GM19395 (cell line): Measurements from ENCODE around the gene RRAGD.
A peak's percentile ranks its signal among the peaks of the same experiment; 100 is the strongest.

Source experiments
- ATAC-seq: cut with Tn5 transposase; IDR thresholded peaks from one replicate; pipeline ENCODE4 v1.9.1; 2021; ENCODE audit warnings: mild to moderate bottlenecking, moderate library complexity; ENCODE audit not compliant: unreplicated experiment

Gene RRAGD

GRCh38 chr6:89379281-89379680, 32.8 kb downstream of the RRAGD start:
- no peak for ATAC-seq

- no peak for ATAC-seq
These were observed 33.4 kb downstream of the RRAGD start for GRCh38 chr6:89378628-89379027.

GRCh38 chr6:89375427-89376267, 36.4 kb downstream of the RRAGD start:
- peak; percentile 83 for ATAC-seq

DNA sequence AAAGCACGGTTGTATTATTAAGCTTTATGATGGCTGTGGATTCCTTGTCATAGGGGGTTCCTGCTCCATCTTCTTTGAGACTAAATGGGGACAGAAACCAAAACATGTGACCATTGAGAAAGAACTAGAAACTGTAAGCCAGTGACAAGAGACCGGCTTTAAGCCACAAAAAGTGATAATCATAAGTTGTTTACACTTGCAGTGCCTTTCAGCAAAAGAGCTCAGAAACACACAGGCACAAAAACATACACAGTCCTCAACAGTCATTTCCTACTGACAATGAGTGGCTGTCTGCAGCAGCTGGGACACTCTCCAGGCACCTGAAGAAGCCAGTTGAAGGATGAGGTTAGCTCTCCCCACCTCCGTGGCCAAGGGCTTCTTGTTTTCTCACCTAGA, 39.6 kb downstream of the RRAGD start:
- ATAC-seq = peak; percentile 64

DNA sequence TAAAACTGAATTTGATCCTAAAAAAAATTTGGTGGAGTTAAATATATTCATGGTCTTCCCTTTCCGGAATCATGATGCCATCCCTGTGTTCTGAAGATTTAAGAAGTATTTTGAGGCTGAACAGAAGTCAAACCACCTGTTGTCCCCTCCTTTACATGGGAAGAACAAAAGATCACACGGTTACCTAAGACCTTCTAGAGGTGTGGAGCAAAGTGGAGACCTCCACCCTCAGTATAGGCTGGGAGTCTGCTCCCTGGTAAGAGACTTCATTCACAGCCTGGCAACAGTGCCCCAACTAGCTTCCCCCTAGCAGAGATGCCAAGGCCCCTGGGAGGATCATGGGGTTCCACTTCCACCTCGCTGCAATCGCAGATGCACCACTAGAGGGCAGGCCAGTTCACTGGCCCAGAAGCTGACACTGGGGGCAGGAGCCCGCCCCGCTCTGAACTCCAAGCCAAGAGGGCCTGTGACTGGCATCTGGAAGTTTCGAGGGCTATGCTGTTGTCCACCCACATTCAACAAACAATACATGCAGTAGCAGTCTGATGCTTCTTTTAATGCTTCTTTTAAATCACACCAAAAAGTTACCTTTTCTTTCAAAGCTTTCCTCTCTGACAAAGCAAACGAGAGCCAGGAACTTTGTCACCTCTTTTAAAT, 40.1 kb downstream of the RRAGD start:
- peak; percentile 74 for ATAC-seq

- no peak for ATAC-seq
These were observed 43.1 kb downstream of the RRAGD start for GRCh38 chr6:89368999-89369398.

GRCh38 chr6:89368107-89368506, 44.0 kb downstream of the RRAGD start:
- no peak for ATAC-seq

DNA sequence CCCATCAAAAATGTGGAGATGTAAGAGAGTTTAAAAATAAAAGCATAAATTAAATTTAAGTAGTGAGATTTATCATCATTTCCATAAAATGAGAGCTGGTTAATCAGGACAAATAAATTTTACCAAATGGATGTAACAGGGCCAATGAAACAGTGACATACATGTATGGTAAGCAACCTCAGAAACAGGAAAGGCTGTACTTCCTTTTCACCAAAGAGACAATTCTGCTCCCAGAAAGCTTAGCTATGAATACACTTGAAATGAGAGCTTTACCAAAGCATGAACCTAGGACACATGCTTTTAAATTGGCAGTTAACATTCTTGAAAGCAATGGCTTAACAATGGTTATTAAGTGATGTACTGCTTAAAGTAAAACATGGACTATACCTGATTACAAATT, 47.5 kb downstream of the RRAGD start:
- no peak for ATAC-seq

GRCh38 chr6:89361171-89361570, 50.9 kb downstream of the RRAGD start:
- no peak for ATAC-seq

- peak; percentile 54 for ATAC-seq
These were observed 51.6 kb downstream of the RRAGD start for GRCh38 chr6:89360415-89360999.

GRCh38 chr6:89359561-89359960, 52.5 kb downstream of the RRAGD start:
- no peak for ATAC-seq

DNA sequence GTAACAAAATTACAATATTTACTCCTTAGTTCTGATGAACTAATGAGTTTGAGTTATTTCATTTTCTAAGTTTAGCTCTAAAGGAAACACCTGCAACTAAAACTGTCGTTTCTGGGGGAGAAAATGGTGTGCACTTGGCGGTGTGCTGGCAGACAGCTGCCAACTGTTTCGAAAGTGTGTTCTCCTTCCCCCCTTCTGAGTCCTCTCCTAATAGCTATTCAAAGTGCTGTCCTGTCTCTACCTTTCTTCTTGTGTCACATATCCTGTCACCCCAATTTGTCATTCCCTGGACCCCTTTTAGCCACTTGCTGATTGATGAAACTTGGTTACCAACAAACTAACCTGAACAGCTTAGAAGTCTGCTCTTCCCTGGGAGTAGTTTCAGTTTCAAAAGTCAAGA, 54.7 kb downstream of the RRAGD start:
- ATAC-seq = peak; percentile 64

DNA sequence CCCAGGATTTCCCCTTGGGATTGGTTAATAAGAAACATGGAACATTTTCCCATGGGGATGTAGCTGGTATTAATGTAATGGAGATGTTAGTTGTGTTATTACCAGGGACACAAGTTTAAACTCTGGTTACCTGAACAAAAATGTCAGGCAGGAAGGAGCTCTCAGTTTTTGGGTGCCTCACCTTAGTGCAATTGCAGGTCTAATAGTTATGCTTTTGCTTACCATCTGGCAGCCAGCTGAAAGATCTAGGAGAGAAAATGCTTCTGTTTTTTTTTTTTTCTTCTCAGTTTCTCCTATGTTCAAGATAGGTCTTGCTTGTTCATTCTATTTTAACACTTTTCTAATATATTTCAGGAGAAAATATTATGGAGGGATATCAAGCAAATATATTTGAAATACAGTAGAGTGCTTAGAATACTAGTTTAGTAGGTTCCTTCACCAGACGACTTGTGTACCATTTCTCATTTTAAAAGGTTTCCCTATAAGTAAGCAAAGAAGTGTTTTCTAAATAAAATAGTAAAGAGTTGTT, 55.4 kb downstream of the RRAGD start:
- no peak for ATAC-seq

DNA sequence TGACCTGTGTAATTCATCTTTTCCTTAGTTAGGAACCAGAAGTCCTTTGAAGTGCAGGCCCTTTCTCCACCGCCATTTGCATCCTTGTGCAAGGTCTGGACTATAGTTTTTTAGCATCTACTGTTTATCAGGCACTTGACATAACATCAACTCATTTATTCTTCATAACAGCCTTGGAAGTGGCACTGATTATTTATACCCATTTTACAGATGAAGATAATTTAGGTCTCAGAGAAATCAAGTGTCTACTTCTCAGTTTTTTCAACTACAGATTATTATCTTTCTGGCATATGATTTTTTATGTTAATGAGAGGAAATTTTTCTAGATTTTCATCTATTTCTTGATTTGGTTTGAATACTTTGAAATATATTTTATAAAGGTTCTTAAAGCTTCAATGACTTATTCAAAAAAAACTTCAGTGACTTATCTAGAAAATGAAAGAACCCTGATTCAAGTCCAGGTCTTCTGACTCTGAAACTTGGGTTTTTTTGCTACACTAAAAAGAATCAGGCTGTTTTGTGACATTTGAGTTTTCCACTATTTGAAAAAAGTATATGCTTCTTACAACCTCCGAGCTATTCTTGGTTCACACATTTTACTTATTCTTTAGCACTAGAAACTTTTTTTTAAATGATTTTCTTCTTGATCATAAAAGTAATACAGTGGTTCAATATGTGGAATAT, 56.4 kb downstream of the RRAGD start:
- no peak for ATAC-seq

DNA sequence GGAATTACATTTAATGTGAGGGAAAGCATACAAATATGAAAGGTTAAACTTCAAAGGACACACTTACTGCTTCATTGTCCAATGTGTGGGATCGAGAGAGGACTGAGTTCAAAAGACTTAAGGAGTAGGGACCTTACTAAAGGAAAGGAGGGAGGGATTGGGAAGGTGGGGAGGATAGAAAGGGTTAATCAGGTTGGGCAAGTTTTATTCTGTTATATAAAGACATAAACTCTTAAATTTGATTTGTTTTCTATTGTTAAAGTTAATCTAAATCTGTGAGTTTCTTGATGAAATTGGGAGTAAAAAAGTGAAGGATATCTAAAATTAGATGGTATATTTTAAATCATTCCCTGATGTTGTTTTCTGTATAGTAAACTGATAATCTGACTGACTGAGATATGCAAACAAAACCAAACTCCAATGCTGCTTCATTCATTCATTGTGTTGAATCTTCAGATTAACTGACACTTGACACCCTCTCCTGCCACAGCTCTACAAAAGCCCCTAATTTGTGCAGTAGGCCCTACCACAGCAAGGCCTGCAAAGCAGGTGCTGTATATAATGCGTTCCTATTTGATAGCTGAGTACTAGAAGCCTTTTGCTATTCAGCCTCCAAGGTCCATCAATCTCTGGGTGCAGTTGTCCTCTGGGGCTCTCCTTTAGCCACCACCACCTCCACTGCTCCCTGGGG, 58.2 kb downstream of the RRAGD start:
- ATAC-seq = no peak

GRCh38 chr6:89353118-89353556, 58.9 kb downstream of the RRAGD start:
- ATAC-seq = no peak

GRCh38 chr6:89352278-89353117, 59.6 kb downstream of the RRAGD start, which contains the start of gene UBE2J1:
UBE2J1 (minus strand) TSS chr6:89352722; CDS start chr6:89352569, 153 bp downstream.
- peak; percentile 33 for ATAC-seq

GRCh38 chr6:89351671-89352277, 60.3 kb downstream of the RRAGD start:
- no peak for ATAC-seq
